ENCODE measurements around the gene UBE2I.

UBE2I gene

DNA sequence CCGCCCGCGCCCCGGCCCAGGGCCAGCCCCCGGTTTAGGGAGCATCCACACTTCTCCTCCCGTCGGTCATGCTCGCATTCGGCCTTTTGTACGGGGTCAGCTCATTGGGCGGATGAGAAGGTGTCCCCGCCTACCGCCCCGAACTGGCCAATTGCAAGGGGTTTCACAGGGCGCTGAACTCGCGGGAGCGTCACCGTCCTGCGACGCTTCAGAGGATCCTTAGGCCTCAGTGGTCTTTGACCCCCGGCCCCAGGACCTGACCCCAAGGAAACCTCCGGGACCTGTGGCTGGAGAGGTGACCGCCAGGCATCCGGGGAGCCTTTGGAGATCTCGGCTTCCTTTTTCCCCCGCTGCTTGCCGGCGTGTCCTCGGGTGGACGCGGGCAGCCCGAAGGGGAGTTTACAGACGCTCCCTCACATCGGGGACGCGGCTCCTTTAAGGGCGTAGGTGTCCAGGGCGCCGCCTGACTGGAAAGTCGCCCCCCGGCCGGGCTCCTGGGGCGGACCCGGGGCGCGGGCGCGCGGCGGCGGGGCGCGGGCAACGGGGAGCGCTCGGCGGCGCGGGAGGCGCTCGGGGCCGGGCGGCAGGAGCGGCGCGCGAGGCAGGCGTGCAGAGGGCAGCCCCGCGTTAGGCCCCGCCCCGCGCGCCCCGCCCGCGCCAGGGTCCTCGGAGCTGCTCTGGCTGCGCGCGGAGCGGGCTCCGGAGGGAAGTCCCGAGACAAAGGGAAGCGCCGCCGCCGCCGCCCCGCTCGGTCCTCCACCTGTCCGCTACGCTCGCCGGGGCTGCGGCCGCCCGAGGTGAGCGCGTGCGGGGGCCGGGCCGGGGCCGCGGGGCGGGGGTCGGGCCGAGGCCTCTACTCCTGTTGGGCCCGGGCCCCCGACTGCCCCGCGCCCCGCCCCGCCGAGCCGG, at the start of gene UBE2I:
TSS of gene UBE2I (plus strand) at position 660 of the 909 bp plus-strand sequence. CDS start 4,395 bp downstream, outside the sequence.
- H3K4me3 ChIP-seq (ENCODE audit: low read depth, low read length, poor library complexity, severe bottlenecking): peak within 1 kb of the TSS; percentile 96
- peak within 1 kb of the TSS; percentile 96 for H3K27ac ChIP-seq (ENCODE audit: low read depth, low read length, poor library complexity, severe bottlenecking)
- H4K20me1 ChIP-seq (ENCODE audit: insufficient read depth, low read length): no peaks in the 10 kb centered on the region
- no peaks in the 10 kb centered on the region for H3K9me3 ChIP-seq (ENCODE audit: low read length)
- 0 out of 2 replicates have a peak within 1 kb of the TSS, but pooled peaks have one; percentile 99 for H2AFZ ChIP-seq (ENCODE audit: low read length)
- H3K9me2 ChIP-seq (ENCODE audit: low read depth, low read length): no peaks in the 10 kb centered on the region
- H3K4me1 ChIP-seq (ENCODE audit: insufficient read depth, low read length, severe bottlenecking): peaks cover 20% of the 10 kb centered on the region
- H3K9ac ChIP-seq (ENCODE audit: low read length): peak within 1 kb of the TSS; percentile 100
- H3K27me3 ChIP-seq (ENCODE audit: insufficient read depth, low read length): no peaks in the 10 kb centered on the region
- peaks cover 44% of the 10 kb centered on the region for H3K79me2 ChIP-seq (ENCODE audit: insufficient read depth, low read length)
- peaks cover 30% of the 10 kb centered on the region; the same call in 1 of the 2 replicates for H3K36me3 ChIP-seq (ENCODE audit: insufficient read depth, low read length)
- peak within 1 kb of the TSS; percentile 98 for H3K4me2 ChIP-seq (ENCODE audit: low read length)
- TF ChIP-seq, protein P1, sequence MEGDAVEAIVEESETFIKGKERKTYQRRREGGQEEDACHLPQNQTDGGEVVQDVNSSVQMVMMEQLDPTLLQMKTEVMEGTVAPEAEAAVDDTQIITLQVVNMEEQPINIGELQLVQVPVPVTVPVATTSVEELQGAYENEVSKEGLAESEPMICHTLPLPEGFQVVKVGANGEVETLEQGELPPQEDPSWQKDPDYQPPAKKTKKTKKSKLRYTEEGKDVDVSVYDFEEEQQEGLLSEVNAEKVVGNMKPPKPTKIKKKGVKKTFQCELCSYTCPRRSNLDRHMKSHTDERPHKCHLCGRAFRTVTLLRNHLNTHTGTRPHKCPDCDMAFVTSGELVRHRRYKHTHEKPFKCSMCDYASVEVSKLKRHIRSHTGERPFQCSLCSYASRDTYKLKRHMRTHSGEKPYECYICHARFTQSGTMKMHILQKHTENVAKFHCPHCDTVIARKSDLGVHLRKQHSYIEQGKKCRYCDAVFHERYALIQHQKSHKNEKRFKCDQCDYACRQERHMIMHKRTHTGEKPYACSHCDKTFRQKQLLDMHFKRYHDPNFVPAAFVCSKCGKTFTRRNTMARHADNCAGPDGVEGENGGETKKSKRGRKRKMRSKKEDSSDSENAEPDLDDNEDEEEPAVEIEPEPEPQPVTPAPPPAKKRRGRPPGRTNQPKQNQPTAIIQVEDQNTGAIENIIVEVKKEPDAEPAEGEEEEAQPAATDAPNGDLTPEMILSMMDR (IDR thresholded peaks at IDR 0.05; ENCODE audit: low read length): no peak
- TF ChIP-seq EZH2 (IDR thresholded peaks at IDR 0.05; ENCODE audit: borderline replicate concordance, low read length): no peak
- no peaks in the 10 kb centered on the region for H3F3A ChIP-seq (ENCODE audit: insufficient read depth, low read length)

DNA sequence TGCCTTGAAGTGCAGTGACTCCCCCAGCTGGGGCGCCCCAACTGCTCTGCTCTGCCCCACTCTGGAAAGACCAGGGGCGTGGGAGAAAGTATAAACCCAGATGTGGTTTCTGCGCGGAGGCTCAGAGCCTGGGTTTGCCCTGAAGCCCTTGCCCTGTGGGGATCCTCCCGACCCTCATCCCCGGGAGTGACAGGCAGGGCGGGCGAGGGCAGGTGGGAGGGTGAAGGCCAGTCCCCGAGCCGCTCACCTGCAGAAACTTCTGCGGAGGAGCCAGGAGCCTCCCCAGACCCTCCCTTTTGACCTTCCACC, 49.7 kb upstream of the UBE2I start:
- TF ChIP-seq, protein P1 (IDR thresholded peaks at IDR 0.05; ENCODE audit: low read length): no peak
- no peak for TF ChIP-seq EZH2 (IDR thresholded peaks at IDR 0.05; ENCODE audit: borderline replicate concordance, low read length)
- H3K4me2 ChIP-seq (ENCODE audit: low read length): no peak overlapping the region
- no peaks in the 10 kb centered on the region for H3K9me2 ChIP-seq (ENCODE audit: low read depth, low read length)
- no peak overlapping the region for H3K4me3 ChIP-seq (ENCODE audit: low read depth, low read length, poor library complexity, severe bottlenecking)
- no peaks in the 10 kb centered on the region for H3K36me3 ChIP-seq (ENCODE audit: insufficient read depth, low read length)
- H3K4me1 ChIP-seq (ENCODE audit: insufficient read depth, low read length, severe bottlenecking): no peaks in the 10 kb centered on the region
- no peak overlapping the region for H3K27ac ChIP-seq (ENCODE audit: low read depth, low read length, poor library complexity, severe bottlenecking)
- H3K9me3 ChIP-seq (ENCODE audit: low read length): no peaks in the 10 kb centered on the region
- H3K27me3 ChIP-seq (ENCODE audit: insufficient read depth, low read length): no peaks in the 10 kb centered on the region; the same call in 1 of the 2 replicates
- H3F3A ChIP-seq (ENCODE audit: insufficient read depth, low read length): no peaks in the 10 kb centered on the region
- no peak overlapping the region for H3K9ac ChIP-seq (ENCODE audit: low read length)
- no peak overlapping the region for H2AFZ ChIP-seq (ENCODE audit: low read length)
- no peaks in the 10 kb centered on the region for H4K20me1 ChIP-seq (ENCODE audit: insufficient read depth, low read length)
- no peaks in the 10 kb centered on the region for H3K79me2 ChIP-seq (ENCODE audit: insufficient read depth, low read length)

DNA sequence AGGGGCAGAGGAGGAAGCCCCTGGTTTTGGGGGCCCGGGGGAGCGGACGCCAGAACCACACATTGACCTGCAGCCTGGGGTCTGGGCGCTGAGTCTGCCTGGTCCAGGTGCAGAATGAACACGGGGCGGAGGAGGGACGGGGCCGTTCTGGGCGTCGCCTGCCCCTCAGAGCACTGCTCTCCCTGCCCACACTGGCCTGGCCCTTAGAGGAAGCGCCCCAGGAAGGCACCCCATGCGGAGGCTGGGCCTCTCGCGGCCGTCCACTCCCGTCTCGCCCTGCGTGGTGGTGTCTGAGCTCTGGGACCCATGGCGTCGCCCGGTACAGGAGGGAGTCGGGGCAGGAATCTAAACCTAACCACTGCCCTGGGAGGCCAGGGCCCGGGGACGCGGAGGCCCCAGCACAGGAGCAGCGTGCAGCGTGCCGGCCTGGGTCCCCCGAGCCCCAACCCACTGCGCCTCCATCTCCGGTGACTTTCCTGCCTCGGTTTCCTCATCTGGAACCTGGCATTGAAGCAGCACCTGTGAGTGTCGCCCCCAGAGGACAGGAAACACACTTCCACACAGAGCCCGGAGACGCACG, 49.2 kb upstream of the UBE2I start:
- Histone ChIP-seq H4K20me1 (ENCODE audit: insufficient read depth, low read length) (no peaks in the 10 kb centered on the region), H3K9ac (ENCODE audit: low read length) (no peak overlapping the region), H3K36me3 (ENCODE audit: insufficient read depth, low read length) (no peaks in the 10 kb centered on the region), H3K27me3 (ENCODE audit: insufficient read depth, low read length) (no peaks in the 10 kb centered on the region; the same call in 1 of the 2 replicates), H3K4me2 (ENCODE audit: low read length) (no peak overlapping the region), H3K4me3 (ENCODE audit: low read depth, low read length, poor library complexity, severe bottlenecking) (no peak overlapping the region), H3K27ac (ENCODE audit: low read depth, low read length, poor library complexity, severe bottlenecking) (no peak overlapping the region), H3K9me3 (ENCODE audit: low read length) (no peaks in the 10 kb centered on the region), H3F3A (ENCODE audit: insufficient read depth, low read length) (no peaks in the 10 kb centered on the region), H3K9me2 (ENCODE audit: low read depth, low read length) (no peaks in the 10 kb centered on the region), H3K79me2 (ENCODE audit: insufficient read depth, low read length) (no peaks in the 10 kb centered on the region), H2AFZ (ENCODE audit: low read length) (no peak overlapping the region), H3K4me1 (ENCODE audit: insufficient read depth, low read length, severe bottlenecking) (no peaks in the 10 kb centered on the region)
- TF ChIP-seq EZH2 (IDR thresholded peaks at IDR 0.05; ENCODE audit: borderline replicate concordance, low read length): no peak
- TF ChIP-seq, protein P1 (IDR thresholded peaks at IDR 0.05; ENCODE audit: low read length): no peak

Data from OCI-LY1 (cell line).